GM10266 (cell line): ENCODE data around the gene PSORS1C2.

Experiments
- DNase-seq: peaks from one replicate; pipeline ENCODE4 v3.0.0; 2012; ENCODE audit errors: extremely low spot score
- TF ChIP-seq, protein P1 (sequence below): IDR thresholded peaks from 2 replicates; pipeline ENCODE4 v1.5.1; 2012; ENCODE audit warnings: mild to moderate bottlenecking, low read depth; ENCODE audit not compliant: control insufficient read depth, insufficient read depth; ENCODE audit errors: missing control alignments

Gene PSORS1C2

GRCh38 chr6:31107052-31107451 is 31.8 kb downstream of the PSORS1C2 start:
- no peak for DNase-seq
- TF ChIP-seq, protein P1, sequence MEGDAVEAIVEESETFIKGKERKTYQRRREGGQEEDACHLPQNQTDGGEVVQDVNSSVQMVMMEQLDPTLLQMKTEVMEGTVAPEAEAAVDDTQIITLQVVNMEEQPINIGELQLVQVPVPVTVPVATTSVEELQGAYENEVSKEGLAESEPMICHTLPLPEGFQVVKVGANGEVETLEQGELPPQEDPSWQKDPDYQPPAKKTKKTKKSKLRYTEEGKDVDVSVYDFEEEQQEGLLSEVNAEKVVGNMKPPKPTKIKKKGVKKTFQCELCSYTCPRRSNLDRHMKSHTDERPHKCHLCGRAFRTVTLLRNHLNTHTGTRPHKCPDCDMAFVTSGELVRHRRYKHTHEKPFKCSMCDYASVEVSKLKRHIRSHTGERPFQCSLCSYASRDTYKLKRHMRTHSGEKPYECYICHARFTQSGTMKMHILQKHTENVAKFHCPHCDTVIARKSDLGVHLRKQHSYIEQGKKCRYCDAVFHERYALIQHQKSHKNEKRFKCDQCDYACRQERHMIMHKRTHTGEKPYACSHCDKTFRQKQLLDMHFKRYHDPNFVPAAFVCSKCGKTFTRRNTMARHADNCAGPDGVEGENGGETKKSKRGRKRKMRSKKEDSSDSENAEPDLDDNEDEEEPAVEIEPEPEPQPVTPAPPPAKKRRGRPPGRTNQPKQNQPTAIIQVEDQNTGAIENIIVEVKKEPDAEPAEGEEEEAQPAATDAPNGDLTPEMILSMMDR, result no peak

GRCh38 chr6:31103136-31103535 is 35.7 kb downstream of the PSORS1C2 start:
- TF ChIP-seq, protein P1, result no peak
- DNase-seq, result no peak

DNA sequence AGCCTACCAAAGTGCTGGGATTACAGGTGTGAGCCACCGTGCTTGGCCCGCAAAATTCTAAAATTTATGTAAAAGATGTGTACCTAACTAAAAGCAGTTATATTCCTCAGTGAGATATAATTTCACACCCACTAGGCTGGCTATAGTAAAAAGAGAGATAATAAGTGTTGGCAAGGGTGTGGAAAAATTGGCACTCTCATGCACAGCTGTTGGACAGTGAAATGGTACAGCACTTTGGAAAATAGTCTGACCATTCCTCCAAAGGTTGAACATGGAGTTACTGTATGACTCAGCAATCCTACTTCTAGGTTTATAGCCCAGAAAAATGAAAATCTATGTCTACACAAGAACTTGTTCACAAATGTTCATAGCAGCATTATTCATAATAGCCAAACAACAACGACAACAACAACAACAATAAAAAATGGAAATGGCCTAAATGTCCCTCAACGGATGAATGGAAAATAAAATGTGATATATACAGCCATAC is 40.4 kb downstream of the PSORS1C2 start:
- TF ChIP-seq, protein P1, result no peak
- no peak for DNase-seq

DNA sequence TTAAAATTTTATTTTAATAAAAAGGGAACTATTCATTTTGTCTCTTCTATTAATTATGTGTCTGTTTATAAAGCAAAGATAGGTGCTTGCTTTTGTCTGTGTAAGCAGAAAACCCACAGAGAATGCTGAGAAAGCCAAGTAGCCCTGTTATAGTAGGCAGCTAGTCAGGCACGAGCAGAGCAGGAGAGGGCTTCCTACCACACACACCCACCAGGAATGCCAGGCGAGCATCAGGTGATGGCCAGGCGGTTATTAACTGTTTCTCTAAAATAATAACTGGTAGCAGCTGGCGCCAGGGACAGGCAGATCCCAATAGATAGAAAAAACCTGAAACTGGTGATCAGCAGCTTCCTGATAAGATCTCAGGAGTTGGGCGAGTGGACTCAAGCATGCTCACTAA is 42.2 kb downstream of the PSORS1C2 start:
- no peak for DNase-seq
- TF ChIP-seq, protein P1, result no peak

DNA sequence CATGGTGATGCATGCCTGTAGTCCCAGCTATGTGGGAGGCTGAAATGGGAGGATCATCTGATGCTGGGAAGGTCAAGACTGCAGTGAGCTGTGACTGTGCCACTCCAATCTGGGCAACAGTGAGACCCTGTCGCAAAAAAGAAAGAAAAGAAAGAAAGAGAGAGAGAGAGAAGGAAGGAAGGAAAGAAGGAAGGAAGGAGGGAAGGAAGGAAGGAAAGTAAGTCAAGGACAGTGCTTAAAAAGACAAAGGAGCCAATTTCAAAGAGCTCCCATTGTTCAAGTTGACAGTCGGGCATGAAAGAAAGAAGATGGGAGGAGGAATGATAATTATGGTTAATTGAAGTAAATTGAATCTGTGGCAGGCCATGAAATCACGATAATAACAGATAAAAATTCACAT is 42.7 kb downstream of the PSORS1C2 start:
- DNase-seq, result no peak
- TF ChIP-seq, protein P1, result no peak

DNA sequence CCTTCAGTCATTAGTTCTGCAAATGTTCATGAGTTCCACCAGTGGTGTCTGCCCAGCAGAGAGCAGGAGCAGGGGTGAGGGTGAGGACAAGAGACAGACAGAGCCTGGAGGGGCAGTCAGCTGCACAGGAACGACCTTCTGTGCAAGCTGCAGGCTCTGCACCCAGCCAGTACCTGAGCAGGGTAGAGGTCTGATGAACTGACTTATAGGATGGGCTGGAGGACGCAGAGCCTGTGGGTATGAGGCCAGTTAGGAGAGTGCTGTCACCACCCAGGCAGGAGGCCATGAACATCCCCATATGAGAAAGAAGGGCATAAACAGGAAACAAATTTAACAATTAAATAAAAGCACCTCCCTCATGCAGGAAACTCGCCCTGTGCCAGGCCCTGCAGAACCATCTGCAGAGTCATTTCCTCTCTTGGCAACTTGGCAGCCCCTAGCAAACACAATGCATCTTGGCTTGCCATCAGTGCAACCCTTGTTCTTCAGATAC is 44.4 kb downstream of the PSORS1C2 start:
- no peak for DNase-seq
- TF ChIP-seq, protein P1, result no peak

- no peak for DNase-seq
- TF ChIP-seq, protein P1, result no peak
Measured at GRCh38 chr6:31092769-31093505, 45.9 kb downstream of the PSORS1C2 start.
